ENCODE measurements around the gene ASS1.

Gene ASS1

GRCh38 chr9:130409246-130409645, 35.5 kb upstream of the ASS1 start:
- TF ChIP-seq CTCF (IDR thresholded peaks at IDR 0.05; ENCODE audit: insufficient read depth, low read length, missing control alignments): no peak
- H3K4me3 ChIP-seq (ENCODE audit: low read depth, low read length): no peak overlapping the region
- CTCF ChIA-PET: no interaction called here
- DNase-seq (ENCODE audit: low read depth, low spot score): no peak
- POLR2A ChIA-PET: no interaction called here

GRCh38 chr9:130410443-130410842, 34.3 kb upstream of the ASS1 start:
- POLR2A ChIA-PET: no interaction called here
- no peak for TF ChIP-seq CTCF (IDR thresholded peaks at IDR 0.05; ENCODE audit: insufficient read depth, low read length, missing control alignments)
- CTCF ChIA-PET: no interaction called here
- DNase-seq (ENCODE audit: low read depth, low spot score): no peak
- no peak overlapping the region for H3K4me3 ChIP-seq (ENCODE audit: low read depth, low read length)

- no peak for DNase-seq (ENCODE audit: low read depth, low spot score)
- POLR2A ChIA-PET: interaction anchor here (0.6 kb wide), 1 partner anchor 10 kb away, joined by 3 read pairs; no protein-coding TSS in a partner anchor
- CTCF ChIA-PET: interaction anchor here (0.9 kb wide), 1 partner anchor 22 kb away, joined by 3 read pairs; no protein-coding TSS in a partner anchor
- H3K4me3 ChIP-seq (ENCODE audit: low read depth, low read length): no peak overlapping the region
- no peak for TF ChIP-seq CTCF (IDR thresholded peaks at IDR 0.05; ENCODE audit: insufficient read depth, low read length, missing control alignments)
These were observed 33.2 kb upstream of the ASS1 start for GRCh38 chr9:130411566-130411915.

- DNase-seq (ENCODE audit: low read depth, low spot score): no peak
- ChIA-PET POLR2A (no interaction called here), CTCF (interaction anchor here (0.7 kb wide), 1 partner anchor 676 kb away, joined by 3 read pairs; no protein-coding TSS in a partner anchor)
- TF ChIP-seq CTCF (IDR thresholded peaks at IDR 0.05; ENCODE audit: insufficient read depth, low read length, missing control alignments): no peak
- H3K4me3 ChIP-seq (ENCODE audit: low read depth, low read length): no peak overlapping the region
These were observed 30.6 kb upstream of the ASS1 start for GRCh38 chr9:130414081-130414731.

- ChIA-PET CTCF (interaction anchor here (1.3 kb wide), 1 partner anchor 11 kb away, joined by 3 read pairs; no protein-coding TSS in a partner anchor), POLR2A (no interaction called here)
- no peak overlapping the region for H3K4me3 ChIP-seq (ENCODE audit: low read depth, low read length)
- DNase-seq (ENCODE audit: low read depth, low spot score): no peak
- TF ChIP-seq CTCF (IDR thresholded peaks at IDR 0.05; ENCODE audit: insufficient read depth, low read length, missing control alignments): no peak
These were observed 29.6 kb upstream of the ASS1 start for GRCh38 chr9:130414910-130415746.

GRCh38 chr9:130417602-130418001, 27.2 kb upstream of the ASS1 start:
- DNase-seq (ENCODE audit: low read depth, low spot score): no peak
- CTCF ChIA-PET: no interaction called here
- no peak overlapping the region for H3K4me3 ChIP-seq (ENCODE audit: low read depth, low read length)
- POLR2A ChIA-PET: no interaction called here
- TF ChIP-seq CTCF (IDR thresholded peaks at IDR 0.05; ENCODE audit: insufficient read depth, low read length, missing control alignments): peak; percentile 8

All from AG04449 (cell line).